A549 (cell line): ENCODE results near the gene CEP162.

Experiments used
- BHLHE40 ChIP-seq: IDR thresholded peaks from 2 replicates; pipeline ENCODE4 v1.6.1; 2012; ENCODE audit warnings: low read depth, low read length, inconsistent platforms
- KDM1A ChIP-seq: fragments of 200-600 bp; sonication (generic); IDR thresholded peaks from 2 replicates; pipeline ENCODE4 v1.6.1; 2016; ENCODE audit warnings: low read depth, mild to moderate bottlenecking
- POLR2A ChIP-seq: IDR thresholded peaks from 2 replicates; pipeline ENCODE4 v1.6.1; 2012; ENCODE audit warnings: mild to moderate bottlenecking, low read length
- SMC3 ChIP-seq: fragments of >200 bp; sonication (Bioruptor Twin); formaldehyde crosslinking; IDR thresholded peaks from 3 replicates; pipeline ENCODE4 v1.6.1; 2018; ENCODE audit warnings: inconsistent platforms
- USF2 ChIP-seq: fragments of 450-650 bp; IDR thresholded peaks from 2 replicates; pipeline ENCODE4 v1.6.1; 2014; ENCODE audit warnings: antibody characterized with exemption
- TF ChIP-seq, protein P1 (sequence below): fragments of >200 bp; sonication (Bioruptor Twin); formaldehyde crosslinking; IDR thresholded peaks from 3 replicates; pipeline ENCODE4 v1.5.1; 2016
- TF ChIP-seq, protein P2 (sequence below): fragments of 250-450 bp; sonication (Bioruptor Pico); IDR thresholded peaks from 2 replicates; pipeline ENCODE4 v1.5.0; 2021; ENCODE audit warnings: mild to moderate bottlenecking, moderate library complexity, borderline replicate concordance

DNA sequence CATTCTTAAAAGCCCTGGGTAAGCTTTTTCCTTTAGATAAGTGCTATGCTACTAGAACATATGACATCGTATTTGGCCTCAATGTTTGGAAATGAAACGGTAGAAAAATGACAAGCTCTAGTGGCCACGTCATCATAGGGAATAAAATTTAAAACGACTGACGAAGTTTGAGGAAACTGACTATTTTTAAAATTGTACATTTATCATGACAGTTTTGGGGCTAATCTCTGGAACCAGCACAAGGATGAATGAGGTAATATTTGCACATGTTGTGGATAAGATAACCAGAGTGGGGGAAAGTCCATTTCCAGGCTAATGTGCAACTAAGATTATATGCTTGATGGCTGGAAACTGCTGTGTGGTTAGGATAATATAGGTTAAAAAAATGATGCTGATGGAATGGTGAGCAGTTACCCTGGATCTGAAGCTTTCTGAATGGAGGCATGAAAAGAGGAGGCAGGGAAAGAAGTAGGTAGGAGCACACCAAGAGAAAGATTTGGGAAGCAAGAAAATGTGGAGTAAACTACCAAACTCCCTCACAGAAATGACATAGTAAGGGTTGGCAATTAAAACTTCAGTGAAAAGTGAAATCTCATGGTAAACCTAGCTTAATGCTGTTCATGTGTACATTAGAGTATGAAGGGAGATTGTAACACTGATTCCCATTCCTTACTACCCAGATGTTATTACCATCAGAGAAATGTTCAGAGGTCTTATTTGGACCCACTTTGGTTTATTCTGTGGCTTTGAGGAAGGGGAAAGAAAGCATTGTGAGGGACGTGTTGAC, 42.7 kb upstream of the CEP162 start:
- TF ChIP-seq BHLHE40 (no peak), KDM1A (no peak), SMC3 (no peak), POLR2A (no peak), USF2 (no peak)
- TF ChIP-seq, protein P1, sequence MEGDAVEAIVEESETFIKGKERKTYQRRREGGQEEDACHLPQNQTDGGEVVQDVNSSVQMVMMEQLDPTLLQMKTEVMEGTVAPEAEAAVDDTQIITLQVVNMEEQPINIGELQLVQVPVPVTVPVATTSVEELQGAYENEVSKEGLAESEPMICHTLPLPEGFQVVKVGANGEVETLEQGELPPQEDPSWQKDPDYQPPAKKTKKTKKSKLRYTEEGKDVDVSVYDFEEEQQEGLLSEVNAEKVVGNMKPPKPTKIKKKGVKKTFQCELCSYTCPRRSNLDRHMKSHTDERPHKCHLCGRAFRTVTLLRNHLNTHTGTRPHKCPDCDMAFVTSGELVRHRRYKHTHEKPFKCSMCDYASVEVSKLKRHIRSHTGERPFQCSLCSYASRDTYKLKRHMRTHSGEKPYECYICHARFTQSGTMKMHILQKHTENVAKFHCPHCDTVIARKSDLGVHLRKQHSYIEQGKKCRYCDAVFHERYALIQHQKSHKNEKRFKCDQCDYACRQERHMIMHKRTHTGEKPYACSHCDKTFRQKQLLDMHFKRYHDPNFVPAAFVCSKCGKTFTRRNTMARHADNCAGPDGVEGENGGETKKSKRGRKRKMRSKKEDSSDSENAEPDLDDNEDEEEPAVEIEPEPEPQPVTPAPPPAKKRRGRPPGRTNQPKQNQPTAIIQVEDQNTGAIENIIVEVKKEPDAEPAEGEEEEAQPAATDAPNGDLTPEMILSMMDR: no peak
- TF ChIP-seq, protein P2, sequence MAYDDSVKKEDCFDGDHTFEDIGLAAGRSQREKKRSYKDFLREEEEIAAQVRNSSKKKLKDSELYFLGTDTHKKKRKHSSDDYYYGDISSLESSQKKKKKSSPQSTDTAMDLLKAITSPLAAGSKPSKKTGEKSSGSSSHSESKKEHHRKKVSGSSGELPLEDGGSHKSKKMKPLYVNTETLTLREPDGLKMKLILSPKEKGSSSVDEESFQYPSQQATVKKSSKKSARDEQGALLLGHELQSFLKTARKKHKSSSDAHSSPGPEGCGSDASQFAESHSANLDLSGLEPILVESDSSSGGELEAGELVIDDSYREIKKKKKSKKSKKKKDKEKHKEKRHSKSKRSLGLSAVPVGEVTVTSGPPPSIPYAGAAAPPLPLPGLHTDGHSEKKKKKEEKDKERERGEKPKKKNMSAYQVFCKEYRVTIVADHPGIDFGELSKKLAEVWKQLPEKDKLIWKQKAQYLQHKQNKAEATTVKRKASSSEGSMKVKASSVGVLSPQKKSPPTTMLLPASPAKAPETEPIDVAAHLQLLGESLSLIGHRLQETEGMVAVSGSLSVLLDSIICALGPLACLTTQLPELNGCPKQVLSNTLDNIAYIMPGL (CRISPR knock-in tag): no peak
